GM12864 (cell line): Measurements from ENCODE around the gene PTPN14.

Source experiments
- DNase-seq: peaks from one replicate; pipeline ENCODE4 v3.0.0-alpha.2; 2011; ENCODE audit warnings: low read depth
- H3K4me3 ChIP-seq: 2 replicates; pipeline ENCODE4 v1.5.1; 2011; ENCODE audit warnings: mild to moderate bottlenecking, low read depth, low read length, control low read depth
- CTCF ChIP-seq: IDR thresholded peaks from 2 replicates; pipeline ENCODE4 v1.5.1; 2011; ENCODE audit warnings: low read depth, mild to moderate bottlenecking, moderate library complexity, low read length, control low read depth, inconsistent platforms; ENCODE audit errors: missing control alignments

The PTPN14 gene

DNA sequence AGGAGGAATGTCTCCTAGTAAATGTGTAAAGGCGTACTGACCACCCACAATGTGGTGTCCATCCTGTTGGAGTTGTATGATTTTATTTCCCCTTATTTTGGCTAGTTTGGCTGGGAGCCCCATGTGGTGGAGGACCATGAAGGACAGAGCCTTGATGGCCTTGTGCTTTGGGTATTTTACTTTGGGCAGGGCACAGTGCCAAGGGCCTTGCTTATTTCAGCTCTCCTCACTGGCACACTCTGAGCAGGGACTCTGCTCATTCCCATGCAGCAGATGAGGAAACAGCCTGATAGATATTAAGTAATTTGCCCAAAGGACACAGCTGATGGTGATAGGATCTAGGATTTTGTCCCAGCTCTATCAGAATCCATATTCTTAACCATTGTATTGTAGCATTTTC is 220.2 kb downstream of the PTPN14 start:
- H3K4me3 ChIP-seq, result no peak overlapping the region
- TF ChIP-seq CTCF, result no peak
- no peak for DNase-seq

- no peak for TF ChIP-seq CTCF
- no peak overlapping the region for H3K4me3 ChIP-seq
Measured at GRCh38 chr1:214330715-214331114, 220.7 kb downstream of the PTPN14 start.

GRCh38 chr1:214330222-214330621 is 221.2 kb downstream of the PTPN14 start:
- DNase-seq, result no peak
- no peak for TF ChIP-seq CTCF
- no peak overlapping the region for H3K4me3 ChIP-seq

More at GRCh38 chr1:214330715-214331114, 220.7 kb downstream of the PTPN14 start:
- DNase-seq, result no peak

DNA sequence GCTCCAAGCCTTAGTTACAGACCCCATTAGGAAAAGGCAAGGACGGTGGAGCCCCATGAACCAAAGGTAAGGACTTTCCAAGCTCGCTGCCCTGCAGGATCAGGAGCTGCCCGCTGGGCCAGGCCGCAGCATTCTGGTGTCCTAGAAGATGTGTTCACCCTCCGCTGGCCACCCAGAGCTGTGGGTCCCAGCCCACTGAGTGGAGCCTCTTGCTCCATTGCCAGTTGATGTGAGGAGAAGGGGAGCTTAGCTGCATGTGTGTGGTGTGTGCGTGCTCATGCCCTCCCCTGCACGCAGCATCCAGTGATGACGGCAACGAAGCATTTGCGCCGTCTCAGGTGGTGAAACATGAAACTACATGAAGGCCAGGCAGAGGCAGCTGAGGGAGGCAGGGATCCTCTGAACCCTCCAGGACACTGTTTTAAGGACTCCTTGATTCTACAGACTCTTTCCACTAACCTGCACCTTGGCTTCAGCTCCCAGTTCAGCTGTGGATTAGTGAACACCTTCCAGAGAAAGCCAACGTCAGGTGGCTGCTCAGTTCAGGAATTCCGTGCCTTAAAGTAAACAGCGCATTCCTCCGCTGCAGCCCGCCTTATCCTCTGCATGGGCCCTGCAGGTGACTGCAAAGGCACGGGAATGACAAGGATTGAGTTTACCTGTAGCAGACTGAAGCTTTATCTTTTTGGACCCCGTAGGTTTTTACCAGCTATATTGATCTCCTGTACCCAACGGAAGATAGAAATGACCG is 221.8 kb downstream of the PTPN14 start:
- no peak for DNase-seq
- no peak for TF ChIP-seq CTCF
- no peak overlapping the region for H3K4me3 ChIP-seq

DNA sequence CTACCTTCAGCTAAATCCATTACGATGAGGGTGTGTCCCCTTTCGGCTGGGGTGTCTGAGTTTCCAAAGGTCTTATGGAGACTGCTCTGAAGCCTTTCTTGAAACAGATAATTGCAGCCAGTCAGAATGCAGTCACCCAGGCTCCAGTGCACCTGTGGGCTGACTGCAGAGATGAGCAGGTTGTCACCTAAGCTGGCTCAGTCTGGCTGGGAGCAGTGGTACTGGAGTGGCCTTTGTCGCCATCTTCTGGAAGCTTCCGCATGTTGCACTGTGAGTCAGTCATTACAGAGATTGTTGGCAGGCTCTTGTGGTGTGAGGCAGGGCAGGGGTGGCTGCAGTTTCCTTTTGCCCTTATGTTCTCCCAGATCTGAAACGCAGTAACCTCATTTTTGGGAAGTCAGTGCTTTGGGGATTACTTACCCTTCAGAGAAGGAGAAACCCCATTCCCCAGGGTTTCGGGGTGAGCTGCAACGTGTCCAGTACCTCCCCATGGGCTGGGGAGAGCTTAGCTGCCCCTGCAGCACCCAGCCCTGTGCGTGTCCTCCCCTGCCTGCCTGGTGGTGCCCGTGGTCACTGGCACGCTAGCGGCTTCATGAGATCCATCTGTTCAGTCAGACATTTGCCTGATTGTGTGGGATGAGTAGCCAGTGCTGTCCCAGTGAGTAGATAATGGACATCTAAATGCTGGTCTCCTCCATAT is 222.5 kb downstream of the PTPN14 start:
- peak; percentile 49 for DNase-seq
- no peak overlapping the region for H3K4me3 ChIP-seq
- TF ChIP-seq CTCF, result peak; percentile 95

GRCh38 chr1:214327514-214327913 is 223.9 kb downstream of the PTPN14 start:
- no peak overlapping the region for H3K4me3 ChIP-seq
- TF ChIP-seq CTCF, result no peak
- no peak for DNase-seq

- no peak overlapping the region for H3K4me3 ChIP-seq
- DNase-seq, result no peak
- no peak for TF ChIP-seq CTCF
Measured at GRCh38 chr1:214326406-214326805, 225.0 kb downstream of the PTPN14 start.
